NCI-H526 (cell line): ENCODE results near the gene MYADM.
"Not testable (repeated sequence)": the region's sequence is repeated elsewhere in the genome, so short reads cannot be mapped to it uniquely, and the experiment has no call there.

Source experiments
- DNase-seq, 2 experiments: peaks; one replicate each; lab custom pipeline; 2025; lab: John Stamatoyannopoulos, UW

Gene MYADM

GRCh38 chr19:53868892-53869804 lies 1.5 kb downstream of the MYADM start:
- peak; percentile 87 to 97 for DNase-seq

GRCh38 chr19:53869805-53870484 lies 2.3 kb downstream of the MYADM start:
- DNase-seq: not testable (repeated sequence)

DNA sequence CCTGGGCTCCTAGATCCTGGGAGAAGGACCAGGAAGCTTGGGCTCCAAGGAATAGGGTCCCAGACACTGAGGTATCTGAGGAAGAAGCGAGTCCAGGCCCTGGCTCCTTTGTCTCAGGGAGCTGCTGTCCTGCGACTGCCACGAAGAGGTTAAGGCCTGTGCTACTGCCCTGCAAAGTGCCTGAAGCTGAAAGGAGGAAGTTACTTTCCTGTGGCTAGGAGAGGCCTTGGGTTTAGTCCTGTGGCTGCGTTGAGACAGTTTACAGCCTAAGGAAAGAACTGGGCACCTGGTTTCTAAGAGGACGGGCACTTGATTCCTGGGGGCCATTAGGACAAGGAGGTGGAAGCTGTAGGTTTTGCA lies 2.8 kb downstream of the MYADM start:
- peak in 1 of 2 experiments; percentile 50 for DNase-seq

DNA sequence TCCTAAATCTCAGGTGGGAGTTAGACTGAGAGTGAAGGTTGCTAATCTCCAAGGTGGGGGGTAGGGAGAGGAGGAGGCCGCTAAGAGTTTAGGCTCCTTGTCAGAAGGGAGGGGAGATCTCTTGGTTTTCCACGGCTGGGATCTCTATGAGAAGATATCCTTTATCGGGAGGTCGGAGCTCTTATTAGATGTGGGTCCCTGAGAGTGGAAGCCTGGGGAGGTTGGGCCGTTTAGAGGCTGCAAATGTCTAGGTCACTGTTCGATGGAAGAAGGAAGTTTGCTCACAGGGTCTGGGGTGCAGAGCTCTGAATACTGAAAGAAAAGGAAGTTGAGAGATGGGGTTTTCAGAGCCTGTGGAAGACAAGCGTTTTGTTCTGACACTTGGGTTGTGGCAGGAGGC lies 3.8 kb downstream of the MYADM start:
- DNase-seq: no peak

DNA sequence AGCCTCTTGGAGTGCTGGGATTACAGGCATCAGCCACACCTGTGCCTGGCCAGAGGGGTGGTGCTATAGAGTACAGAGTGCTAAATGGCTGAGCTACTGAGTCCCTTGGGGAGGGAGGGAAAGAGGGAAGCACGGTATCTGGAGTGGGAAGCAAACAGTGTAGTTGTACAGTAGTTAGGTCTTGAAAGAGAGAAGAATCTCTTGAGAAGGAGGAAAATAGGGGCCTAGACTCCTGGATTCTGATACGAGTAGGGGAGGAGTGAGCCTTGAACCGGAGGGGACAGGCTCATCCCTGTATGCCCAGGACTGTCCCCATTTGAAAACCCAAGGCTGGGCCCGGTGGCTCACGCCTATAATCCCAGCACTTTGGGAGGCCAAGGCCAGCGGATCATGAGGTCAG lies 5.1 kb downstream of the MYADM start:
- no peak for DNase-seq

- DNase-seq: no peak
Observed at GRCh38 chr19:53873773-53874605, 6.3 kb downstream of the MYADM start.

- no peak for DNase-seq
Observed at GRCh38 chr19:53874606-53874990, 6.9 kb downstream of the MYADM start.

DNA sequence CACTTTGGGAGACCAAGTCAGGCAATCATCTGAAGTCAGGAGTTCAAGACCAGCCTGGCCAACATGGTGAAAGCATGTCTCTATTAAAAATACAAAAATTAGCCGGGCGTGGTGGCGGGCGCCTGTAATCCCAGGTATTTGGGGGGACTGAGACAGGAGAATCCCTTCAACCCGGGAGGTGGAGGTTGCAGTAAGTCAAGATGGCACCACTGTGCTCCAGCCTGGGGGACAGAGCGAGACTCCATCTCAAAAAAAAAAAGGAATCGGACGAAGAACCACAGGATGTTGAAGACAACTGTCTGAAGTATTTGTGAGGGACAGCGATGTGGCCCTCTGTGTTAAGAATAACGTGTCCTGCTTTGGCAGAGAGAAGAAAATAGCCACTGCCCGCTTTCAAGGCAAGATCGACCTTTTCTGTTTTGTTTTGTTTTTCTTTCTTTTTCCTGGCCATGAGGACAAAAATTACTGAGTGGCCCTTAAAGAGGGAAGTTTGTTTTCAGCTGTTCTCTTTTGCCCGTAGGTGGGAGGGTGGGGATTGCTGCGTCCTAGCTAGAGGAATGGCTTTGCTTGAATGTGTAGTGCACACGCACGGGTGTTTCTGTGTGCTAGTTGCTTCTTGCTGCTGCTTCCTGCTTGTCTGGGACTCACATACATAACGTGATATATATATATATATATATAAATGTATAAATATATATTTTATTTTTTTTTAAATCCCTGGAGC lies 8.1 kb downstream of the MYADM start:
- DNase-seq: no peak

DNA sequence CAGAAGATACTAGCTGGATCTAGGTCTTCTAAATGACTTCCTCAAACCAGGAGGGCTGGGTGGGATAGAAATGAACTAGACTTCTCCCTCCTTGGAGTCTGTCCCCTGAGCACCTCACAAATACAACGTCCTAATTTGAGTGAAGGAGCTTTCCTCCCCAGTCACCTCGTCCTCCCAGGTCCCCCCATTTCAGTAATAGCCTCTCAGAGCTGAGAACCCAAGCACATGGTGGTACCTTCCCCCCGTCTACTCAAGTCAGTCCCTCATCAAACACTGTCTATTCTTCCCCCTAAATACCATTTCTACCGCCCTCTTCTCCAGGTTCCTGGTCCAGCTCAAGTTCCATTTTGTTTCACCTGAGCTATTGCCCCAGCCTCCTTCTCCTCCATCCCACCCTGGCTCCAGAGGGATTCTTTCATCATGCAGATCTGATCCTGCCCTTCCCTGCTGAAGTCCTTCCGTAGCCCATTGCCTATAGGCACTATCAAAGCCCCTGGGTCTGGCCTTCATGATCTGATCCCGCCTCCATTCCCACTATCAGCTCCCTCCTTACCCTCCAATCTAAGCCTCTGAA lies 9.1 kb downstream of the MYADM start:
- no peak for DNase-seq

DNA sequence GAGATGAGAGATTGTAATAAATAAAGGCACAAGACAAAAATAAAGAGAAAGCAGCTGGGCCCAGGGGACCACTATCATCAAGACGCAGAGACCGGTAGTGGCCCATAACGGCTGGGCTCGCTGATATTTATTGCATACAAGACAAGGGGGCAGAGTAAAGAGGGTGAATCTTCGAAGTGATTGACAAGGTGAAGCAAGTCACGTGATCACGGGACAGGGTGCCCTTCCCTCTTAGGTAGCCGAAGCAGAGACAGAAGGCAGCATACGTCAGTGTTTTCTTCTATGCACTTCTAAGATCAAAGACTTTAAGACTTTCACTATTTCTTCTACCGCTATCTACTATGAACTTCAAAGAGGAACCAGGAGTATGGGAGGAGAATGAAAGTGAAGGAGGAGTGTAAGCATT lies 9.7 kb downstream of the MYADM start:
- no peak for DNase-seq

DNA sequence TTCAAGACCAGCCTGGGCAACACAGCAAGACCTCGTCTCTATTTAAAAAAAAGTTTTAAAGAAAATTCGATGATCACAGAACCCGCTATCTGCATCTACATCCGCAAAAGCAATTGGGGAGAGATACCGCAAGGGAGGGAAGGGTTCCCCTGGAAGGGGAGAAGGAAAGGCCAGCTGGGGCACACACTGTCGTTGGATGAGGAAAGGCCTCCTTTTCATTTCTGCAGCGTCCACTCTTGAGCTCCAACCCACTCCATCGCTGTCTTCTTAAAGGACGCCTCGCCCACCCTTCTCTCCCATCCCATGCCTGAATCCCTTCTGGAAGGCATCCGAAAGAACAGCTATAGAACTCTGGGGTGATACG lies 11.1 kb downstream of the MYADM start:
- no peak for DNase-seq

DNA sequence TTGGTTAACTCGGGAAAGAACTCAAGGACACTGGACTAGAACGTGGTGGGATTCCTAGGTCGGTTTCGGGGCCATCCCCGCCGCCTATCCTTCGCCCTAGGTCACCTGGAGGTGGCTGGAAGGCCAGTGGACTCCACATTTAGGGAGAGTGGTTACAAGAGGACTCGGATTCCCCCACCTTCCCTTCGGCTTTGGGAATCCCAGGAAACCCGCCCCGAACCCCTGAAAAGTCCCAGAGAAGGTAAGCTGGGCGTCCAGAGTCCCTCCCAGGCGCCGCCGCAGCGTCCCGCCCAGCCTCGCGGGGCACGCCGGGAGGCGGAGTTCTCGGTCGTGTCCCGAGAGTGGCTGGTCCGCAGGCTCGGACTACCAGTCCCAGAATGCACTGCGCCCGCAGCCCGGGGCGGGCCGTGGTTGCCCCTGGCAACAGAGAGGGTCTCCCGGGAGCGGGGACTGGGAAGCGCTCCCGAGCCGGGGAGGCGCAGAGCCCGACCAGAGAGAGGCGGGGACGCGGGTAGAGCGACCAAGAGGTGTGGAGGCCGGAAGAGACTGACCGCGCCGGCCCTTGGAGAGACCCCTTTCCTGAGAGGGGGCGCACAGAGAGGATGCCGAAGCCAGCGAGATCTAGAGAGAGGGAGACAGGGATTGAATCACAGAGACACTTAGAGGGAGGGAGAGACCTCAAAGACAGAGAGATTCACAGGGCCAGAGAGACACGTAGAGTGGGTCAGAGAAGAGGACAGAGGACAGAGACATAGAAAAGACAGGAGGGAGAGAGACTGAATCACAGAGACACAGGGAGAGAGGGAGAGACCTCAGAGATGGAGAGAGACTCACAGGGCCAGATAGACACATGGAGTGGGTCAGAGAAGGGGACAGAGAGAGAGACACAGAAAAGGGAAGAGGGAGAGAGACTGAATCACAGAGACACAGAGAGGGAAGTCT lies 11.7 kb downstream of the MYADM start:
- peak; percentile 99 to 100 for DNase-seq

GRCh38 chr19:53880711-53881481 lies 13.2 kb downstream of the MYADM start:
- DNase-seq: peak in 1 of 2 experiments; percentile 72

- peak; percentile 80 to 96 for DNase-seq
Observed at GRCh38 chr19:53881482-53882390, 14.1 kb downstream of the MYADM start, which contains the start of gene PRKCG. TSS of gene PRKCG (plus strand) at chr19:53882197. CDS start at chr19:53882495, 298 bp downstream.

DNA sequence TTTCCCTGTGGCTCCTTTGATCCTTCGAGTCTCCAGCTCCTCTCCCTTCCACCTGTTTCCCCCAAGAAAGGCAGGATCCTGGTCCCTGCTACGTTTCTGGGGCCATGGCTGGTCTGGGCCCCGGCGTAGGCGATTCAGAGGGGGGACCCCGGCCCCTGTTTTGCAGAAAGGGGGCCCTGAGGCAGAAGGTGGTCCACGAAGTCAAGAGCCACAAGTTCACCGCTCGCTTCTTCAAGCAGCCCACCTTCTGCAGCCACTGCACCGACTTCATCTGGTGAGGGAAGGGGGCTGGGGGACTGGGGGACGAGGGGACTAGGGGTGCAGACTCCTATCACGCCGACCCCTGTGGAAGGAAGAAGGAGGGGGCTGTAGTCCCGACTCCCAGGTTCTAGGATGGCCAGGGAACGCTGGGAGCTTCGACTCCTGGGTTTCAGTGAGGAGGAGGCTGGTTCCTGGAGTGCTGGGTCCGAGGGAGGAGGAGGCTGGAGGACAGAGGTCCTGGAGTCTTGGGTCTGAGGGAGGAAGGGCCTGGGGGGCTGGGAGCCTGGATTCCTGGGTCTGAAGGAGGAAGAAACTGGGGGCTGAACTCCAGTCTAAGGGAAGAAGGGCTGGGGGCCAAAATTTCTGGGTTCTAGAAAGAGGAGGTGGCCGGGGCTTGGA lies 14.8 kb downstream of the MYADM start:
- DNase-seq: peak in 1 of 2 experiments; percentile 59

DNA sequence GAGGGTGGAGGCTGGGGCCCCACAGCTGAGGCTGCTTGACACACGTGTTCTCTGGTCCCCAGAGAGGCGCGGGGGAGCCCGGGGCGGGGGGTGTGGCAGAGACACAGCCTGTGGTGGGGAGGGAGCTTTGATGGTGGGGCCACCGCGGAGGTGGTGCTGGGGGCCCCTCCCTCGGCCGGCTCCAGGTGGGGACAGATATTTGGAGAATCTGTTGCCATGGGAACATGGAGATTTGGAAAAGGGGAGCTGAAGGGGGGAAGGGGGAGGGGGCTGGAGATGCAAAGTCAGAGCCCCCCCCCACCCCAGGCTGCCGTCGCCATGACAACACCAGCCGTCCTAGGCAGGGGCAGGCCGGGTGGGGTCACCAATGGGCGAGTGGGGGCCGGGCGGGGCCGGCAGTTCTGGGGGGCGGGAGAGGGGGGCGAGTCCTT lies 15.6 kb downstream of the MYADM start:
- DNase-seq: peak in 1 of 2 experiments; percentile 75

DNA sequence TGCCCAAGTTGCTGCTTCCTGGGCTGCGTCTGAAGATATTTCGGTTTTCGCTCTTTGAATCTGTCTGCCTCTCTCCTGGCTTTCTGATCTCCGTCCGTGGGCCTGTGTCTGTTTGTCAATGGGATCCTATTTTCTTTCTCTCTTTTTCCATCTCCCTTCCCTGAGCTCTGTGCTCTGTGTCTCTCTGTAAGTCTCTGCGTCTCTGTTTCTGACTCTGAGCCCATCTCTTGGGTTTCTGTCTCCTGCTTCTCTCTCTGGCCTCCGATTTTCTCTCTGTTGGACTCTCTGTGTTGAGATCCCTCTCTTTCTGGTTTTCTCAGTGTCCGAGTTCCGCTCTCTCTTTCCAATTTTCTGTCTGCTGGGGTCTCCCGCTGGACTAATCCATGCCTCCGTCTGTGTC lies 16.1 kb downstream of the MYADM start:
- peak in 1 of 2 experiments; percentile 55 for DNase-seq

- DNase-seq: no peak
Observed at GRCh38 chr19:53884256-53884655, 16.6 kb downstream of the MYADM start.
